GM12865 (cell line): ENCODE measurements around the gene LENG8.
A peak's percentile ranks its signal among the peaks of the same experiment; 100 is the strongest.

Experiments used
- DNase-seq: peaks from one replicate; pipeline ENCODE4 v3.0.0; 2010; ENCODE audit warnings: low read depth
- H3K4me3 ChIP-seq: 2 replicates; pipeline ENCODE4 v1.5.1; 2011; ENCODE audit warnings: mild to moderate bottlenecking, low read depth, low read length, control low read depth
- CTCF ChIP-seq: IDR thresholded peaks from 2 replicates; pipeline ENCODE4 v1.5.1; 2011; ENCODE audit warnings: low read length, control low read depth, low read depth, inconsistent platforms; ENCODE audit not compliant: insufficient read depth; ENCODE audit errors: missing control alignments

The LENG8 gene

DNA sequence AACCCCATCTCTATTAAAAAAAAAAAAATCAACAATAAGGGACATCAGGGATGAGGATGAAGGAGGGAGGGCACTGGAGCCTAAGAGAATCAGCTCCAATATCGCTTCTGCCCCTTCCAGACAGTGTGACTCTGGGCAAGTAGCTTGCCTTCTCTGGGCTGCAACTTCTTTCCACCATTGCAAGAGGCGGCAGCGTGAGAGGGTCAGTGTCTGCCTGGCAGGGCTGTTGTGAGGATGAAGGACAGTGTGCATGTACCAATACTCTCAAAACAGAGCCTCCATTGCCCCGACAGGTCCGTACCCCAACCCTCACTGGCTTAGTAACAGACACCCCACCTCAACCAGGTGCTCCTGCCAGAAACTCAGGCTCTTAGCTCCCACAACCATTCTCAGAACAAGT is 15.3 kb upstream of the LENG8 start:
- no peak for TF ChIP-seq CTCF
- no peak overlapping the region for H3K4me3 ChIP-seq
- DNase-seq, result no peak

DNA sequence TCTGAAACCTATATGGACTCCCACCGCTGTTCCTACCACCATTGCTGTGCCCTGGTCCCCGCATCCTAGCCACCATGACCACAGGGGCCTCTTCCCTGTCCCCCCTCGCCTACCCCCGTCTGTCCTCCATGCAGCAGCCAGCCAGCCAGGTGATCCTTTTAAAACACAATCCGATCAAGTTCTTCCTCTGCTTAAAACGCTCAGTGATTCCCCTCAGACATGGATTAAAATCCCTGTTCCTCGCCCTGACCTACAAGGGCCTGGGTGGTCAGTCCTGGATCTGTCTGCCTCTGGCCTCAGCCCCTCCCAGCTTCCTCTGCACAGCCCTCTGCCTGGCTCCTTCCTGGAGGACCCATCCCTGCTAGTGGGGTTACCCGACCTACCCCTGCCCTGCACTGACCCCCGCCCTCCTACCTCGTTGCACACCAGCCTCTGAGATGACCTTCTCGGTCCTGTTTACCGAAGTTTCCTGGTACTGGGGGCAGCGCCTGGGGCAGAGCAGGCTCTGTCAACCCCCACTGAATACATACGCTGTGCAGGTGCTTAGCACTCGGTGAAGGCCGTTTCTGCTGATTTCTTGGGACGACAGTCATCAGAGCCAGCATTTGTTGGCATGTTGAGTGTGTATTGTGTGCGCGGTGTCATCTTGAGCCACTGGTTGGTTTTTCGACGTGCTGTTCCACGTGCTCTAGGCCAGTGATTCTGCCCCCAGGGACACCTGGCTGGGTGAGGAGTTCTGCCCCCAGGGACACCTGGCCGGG is 14.7 kb upstream of the LENG8 start:
- no peak for TF ChIP-seq CTCF
- no peak overlapping the region for H3K4me3 ChIP-seq
- no peak for DNase-seq

DNA sequence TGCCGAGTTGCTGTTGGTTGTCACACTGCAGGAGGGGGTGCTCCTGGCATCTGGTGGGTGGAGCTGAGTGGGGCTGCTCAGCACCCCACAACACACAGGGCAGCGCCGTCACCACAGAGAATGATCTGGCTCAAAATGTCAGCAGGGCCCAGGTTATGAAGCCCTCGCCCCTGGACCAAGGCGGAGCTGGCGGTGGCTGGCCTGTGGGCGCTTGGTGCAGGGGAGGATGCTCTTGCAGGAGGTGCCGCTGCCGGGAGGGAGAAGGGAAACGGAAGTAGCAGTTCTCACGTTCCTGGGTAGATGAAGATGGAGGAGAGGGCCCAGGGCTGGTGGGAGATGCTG is 14.2 kb upstream of the LENG8 start:
- DNase-seq, result no peak
- TF ChIP-seq CTCF, result no peak
- H3K4me3 ChIP-seq, result no peak overlapping the region

DNA sequence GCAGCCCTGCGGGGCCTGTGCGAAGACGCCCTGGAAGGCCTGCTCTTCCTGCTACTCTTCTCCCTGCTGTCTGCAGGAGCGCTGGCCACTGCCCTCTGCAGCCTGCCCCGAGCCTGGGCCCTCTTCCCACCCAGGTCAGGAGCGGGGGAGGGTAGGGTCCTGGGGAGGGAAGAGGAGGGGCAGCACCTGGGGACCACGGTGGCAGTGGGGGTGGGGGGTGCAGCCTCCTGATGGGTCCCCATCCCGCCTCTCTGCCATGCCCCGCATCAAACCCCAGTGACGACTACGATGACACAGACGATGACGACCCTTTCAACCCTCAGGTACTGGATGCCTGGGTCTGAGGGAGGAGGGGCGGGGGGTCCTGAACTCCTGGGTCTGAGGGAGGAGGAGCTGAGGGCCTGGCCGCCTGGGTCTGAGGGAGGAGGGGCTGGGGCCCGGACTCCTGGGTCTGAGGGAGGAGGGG is 13.4 kb upstream of the LENG8 start:
- no peak overlapping the region for H3K4me3 ChIP-seq
- TF ChIP-seq CTCF, result no peak
- DNase-seq, result no peak

DNA sequence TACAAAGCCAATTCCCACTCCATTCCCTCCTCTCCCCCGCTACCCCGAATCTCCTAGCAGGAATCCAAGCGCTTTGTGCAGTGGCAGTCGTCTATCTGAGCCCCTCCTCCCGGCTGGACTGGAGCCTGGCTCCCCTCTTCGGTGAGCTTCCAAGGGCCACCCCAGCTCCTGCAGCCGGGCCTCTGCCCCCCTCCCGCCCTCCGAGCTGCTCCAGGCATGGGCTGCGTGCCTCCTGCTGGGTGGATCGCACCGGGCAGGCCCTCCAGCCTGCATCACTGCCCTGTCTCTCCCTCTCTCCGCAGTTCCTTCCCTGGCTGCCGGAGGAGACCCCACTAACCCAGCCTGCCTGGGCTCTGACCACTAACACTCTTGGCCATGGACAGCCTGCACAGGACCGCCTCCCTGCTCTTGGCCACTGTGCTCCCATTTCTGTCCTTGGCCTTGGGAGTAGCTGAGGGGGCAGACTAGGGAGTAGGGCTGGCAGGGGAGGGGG is 12.9 kb upstream of the LENG8 start:
- no peak for DNase-seq
- H3K4me3 ChIP-seq, result no peak overlapping the region

DNA sequence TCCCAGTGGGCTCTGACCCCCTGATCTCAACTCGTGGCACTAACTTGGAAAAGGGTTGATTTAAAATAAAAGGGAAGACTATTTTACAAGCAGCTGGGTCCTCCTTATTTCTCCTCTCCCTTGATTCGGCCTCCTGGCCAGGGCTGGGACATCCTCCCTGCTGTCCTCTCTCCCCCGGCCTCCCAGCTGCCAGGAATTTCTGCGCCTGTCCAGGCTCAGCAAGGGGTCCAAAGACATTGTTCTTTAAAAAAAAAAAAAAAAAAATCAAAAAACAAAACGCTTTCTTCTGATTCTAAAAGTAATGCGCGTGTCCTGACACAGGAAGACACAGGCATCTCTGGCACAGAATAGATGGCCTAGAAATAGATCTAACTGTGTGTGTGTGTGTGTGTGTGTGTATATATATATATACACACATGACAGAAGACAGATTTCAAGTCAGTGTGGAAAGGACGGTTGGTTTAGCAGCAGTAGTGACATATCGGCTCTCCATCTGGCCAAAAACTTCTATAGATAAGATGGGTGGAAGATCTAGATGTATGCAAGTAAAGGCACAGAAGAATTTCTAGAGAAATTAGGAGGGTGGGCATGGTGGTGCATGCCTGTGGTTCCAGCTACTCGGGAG is 12.3 kb upstream of the LENG8 start:
- no peak overlapping the region for H3K4me3 ChIP-seq
- no peak for DNase-seq
- TF ChIP-seq CTCF, result no peak

More for the DNA sequence above, 12.9 kb upstream of the LENG8 start:
- TF ChIP-seq CTCF, result no peak

- DNase-seq, result no peak
- TF ChIP-seq CTCF, result peak; percentile 21
These were observed 9.7 kb upstream of the LENG8 start for GRCh38 chr19:54439174-54439851.

More at GRCh38 chr19:54439174-54439851, 9.7 kb upstream of the LENG8 start:
- no peak overlapping the region for H3K4me3 ChIP-seq
